Measurements from ENCODE around the gene PANK2.

DNA sequence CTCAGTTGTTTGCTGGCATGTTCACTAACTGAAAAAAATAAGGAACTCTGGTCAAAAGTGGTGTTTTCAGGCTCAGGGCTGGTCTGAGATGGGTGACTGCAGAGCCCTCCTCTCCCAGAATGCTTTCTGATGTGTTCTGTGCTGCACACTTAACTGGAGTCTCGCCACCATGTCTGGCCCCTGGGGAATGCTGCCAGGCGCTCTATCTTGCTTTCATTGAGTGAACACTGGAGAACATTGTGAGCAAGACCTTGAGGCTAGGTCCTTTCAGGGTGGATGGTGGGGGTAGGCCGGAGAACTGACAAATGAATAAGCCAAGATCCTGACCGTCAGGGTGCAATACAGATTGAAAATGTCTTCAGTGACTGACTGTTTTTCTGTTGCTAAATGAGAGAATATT, 19.5 kb downstream of the PANK2 start:
- no peak for TF ChIP-seq GATA2 (CRISPR knock-in tag; IDR thresholded peaks at IDR 0.05)
- TF ChIP-seq, protein P1, sequence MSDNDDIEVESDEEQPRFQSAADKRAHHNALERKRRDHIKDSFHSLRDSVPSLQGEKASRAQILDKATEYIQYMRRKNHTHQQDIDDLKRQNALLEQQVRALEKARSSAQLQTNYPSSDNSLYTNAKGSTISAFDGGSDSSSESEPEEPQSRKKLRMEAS (IDR thresholded peaks at IDR 0.05; ENCODE audit: low read depth): no peak
- TF ChIP-seq, protein P2, sequence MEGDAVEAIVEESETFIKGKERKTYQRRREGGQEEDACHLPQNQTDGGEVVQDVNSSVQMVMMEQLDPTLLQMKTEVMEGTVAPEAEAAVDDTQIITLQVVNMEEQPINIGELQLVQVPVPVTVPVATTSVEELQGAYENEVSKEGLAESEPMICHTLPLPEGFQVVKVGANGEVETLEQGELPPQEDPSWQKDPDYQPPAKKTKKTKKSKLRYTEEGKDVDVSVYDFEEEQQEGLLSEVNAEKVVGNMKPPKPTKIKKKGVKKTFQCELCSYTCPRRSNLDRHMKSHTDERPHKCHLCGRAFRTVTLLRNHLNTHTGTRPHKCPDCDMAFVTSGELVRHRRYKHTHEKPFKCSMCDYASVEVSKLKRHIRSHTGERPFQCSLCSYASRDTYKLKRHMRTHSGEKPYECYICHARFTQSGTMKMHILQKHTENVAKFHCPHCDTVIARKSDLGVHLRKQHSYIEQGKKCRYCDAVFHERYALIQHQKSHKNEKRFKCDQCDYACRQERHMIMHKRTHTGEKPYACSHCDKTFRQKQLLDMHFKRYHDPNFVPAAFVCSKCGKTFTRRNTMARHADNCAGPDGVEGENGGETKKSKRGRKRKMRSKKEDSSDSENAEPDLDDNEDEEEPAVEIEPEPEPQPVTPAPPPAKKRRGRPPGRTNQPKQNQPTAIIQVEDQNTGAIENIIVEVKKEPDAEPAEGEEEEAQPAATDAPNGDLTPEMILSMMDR (IDR thresholded peaks at IDR 0.05): no peak
- no peak for TF ChIP-seq FOXJ3 (CRISPR knock-in tag; IDR thresholded peaks at IDR 0.05)
- TF ChIP-seq POLR2AphosphoS5 (IDR thresholded peaks at IDR 0.05; ENCODE audit: low read depth, low read length): no peak
- no peak for TF ChIP-seq NRF1 (IDR thresholded peaks at IDR 0.05; ENCODE audit: low read depth, low read length)
- TF ChIP-seq NFIC (IDR thresholded peaks at IDR 0.05; ENCODE audit: borderline replicate concordance): no peak
- TF ChIP-seq YY1 (IDR thresholded peaks at IDR 0.05; ENCODE audit: low read depth): no peak
- no peak for TF ChIP-seq RAD21 (IDR thresholded peaks at IDR 0.05; ENCODE audit: low read length)
- no peak for TF ChIP-seq GABPA (IDR thresholded peaks at IDR 0.05; ENCODE audit: low read depth)
- TF ChIP-seq, protein P3, sequence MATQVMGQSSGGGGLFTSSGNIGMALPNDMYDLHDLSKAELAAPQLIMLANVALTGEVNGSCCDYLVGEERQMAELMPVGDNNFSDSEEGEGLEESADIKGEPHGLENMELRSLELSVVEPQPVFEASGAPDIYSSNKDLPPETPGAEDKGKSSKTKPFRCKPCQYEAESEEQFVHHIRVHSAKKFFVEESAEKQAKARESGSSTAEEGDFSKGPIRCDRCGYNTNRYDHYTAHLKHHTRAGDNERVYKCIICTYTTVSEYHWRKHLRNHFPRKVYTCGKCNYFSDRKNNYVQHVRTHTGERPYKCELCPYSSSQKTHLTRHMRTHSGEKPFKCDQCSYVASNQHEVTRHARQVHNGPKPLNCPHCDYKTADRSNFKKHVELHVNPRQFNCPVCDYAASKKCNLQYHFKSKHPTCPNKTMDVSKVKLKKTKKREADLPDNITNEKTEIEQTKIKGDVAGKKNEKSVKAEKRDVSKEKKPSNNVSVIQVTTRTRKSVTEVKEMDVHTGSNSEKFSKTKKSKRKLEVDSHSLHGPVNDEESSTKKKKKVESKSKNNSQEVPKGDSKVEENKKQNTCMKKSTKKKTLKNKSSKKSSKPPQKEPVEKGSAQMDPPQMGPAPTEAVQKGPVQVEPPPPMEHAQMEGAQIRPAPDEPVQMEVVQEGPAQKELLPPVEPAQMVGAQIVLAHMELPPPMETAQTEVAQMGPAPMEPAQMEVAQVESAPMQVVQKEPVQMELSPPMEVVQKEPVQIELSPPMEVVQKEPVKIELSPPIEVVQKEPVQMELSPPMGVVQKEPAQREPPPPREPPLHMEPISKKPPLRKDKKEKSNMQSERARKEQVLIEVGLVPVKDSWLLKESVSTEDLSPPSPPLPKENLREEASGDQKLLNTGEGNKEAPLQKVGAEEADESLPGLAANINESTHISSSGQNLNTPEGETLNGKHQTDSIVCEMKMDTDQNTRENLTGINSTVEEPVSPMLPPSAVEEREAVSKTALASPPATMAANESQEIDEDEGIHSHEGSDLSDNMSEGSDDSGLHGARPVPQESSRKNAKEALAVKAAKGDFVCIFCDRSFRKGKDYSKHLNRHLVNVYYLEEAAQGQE (IDR thresholded peaks at IDR 0.05; ENCODE audit: low read depth, low read length): no peak
